Neural cell (in vitro differentiated cells): ENCODE results near the gene MEA1. TPM values are rescaled to one million over a fixed set of nuclear protein-coding genes. Genes with fewer than 3 reads are reported as not detected.

Experiments
- H2AFZ ChIP-seq: fragments of 200-600, 300-800 bp; sonication (generic), shearing (Covaris generic); 2 replicates; pipeline ENCODE4 v1.6.0; 2014; ENCODE audit warnings: low read depth, mild to moderate bottlenecking, antibody characterized with exemption, low read length, moderate library complexity
- H3F3A ChIP-seq: fragments of 200-600 bp; shearing (Covaris generic); 2 replicates; pipeline ENCODE4 v1.6.1; 2016; ENCODE audit warnings: mild to moderate bottlenecking, moderate library complexity, mixed read lengths, antibody characterized with exemption, low read length; ENCODE audit not compliant: insufficient read depth, poor library complexity, severe bottlenecking
- H3K27ac ChIP-seq: fragments of 200-600, 300-800 bp; sonication (generic), shearing (Covaris generic); 2 replicates; pipeline ENCODE4 v1.5.1; 2014; ENCODE audit warnings: mild to moderate bottlenecking, low read length, moderate library complexity
- H3K27me3 ChIP-seq: fragments of 300-800, 200-600 bp; sonication (generic), shearing (Covaris generic); 2 replicates; pipeline ENCODE4 v1.6.0; 2014; ENCODE audit warnings: mild to moderate bottlenecking, low read depth, low read length, moderate library complexity; ENCODE audit not compliant: insufficient read depth
- H3K36me3 ChIP-seq: fragments of 300-800, 200-600 bp; sonication (generic), shearing (Covaris generic); 2 replicates; pipeline ENCODE4 v1.5.1; 2014; ENCODE audit warnings: mild to moderate bottlenecking, antibody characterized with exemption, low read length, moderate library complexity; ENCODE audit not compliant: insufficient read depth
- H3K4me2 ChIP-seq: fragments of 300-800, 200-600 bp; sonication (generic), shearing (Covaris generic); 2 replicates; pipeline ENCODE4 v1.6.0; 2014; ENCODE audit warnings: mild to moderate bottlenecking, low read length
- H3K4me3 ChIP-seq: fragments of 300-800, 200-600 bp; sonication (generic), shearing (Covaris generic); 2 replicates; pipeline ENCODE4 v1.5.1; 2014; ENCODE audit warnings: mild to moderate bottlenecking, low read length, moderate library complexity
- H3K79me2 ChIP-seq: fragments of 200-600 bp; shearing (Covaris generic); replicated peaks from 2 replicates; pipeline ENCODE4 v1.6.0; 2014; ENCODE audit warnings: mild to moderate bottlenecking, low read length, moderate library complexity; ENCODE audit not compliant: insufficient read depth
- H3K9ac ChIP-seq: fragments of 300-800, 200-600 bp; sonication (generic), shearing (Covaris generic); 2 replicates; pipeline ENCODE4 v1.6.1; 2016; ENCODE audit warnings: mild to moderate bottlenecking, low read length, mixed read lengths
- H3K9me2 ChIP-seq: fragments of 200-600 bp; shearing (Covaris generic); 2 replicates; pipeline ENCODE4 v1.6.1; 2016; ENCODE audit warnings: mild to moderate bottlenecking, low read length, mixed read lengths; ENCODE audit not compliant: insufficient read depth
- H3K9me3 ChIP-seq: fragments of 200-600, 300-800 bp; sonication (generic), shearing (Covaris generic); 2 replicates; pipeline ENCODE4 v1.6.1; 2016; ENCODE audit warnings: mild to moderate bottlenecking, mixed run types, low read length, moderate library complexity, mixed read lengths
- H4K20me1 ChIP-seq: fragments of 200-600 bp; shearing (Covaris generic); 2 replicates; pipeline ENCODE4 v1.6.1; 2016; ENCODE audit warnings: mild to moderate bottlenecking, mixed run types; ENCODE audit not compliant: insufficient read depth
- EP300 ChIP-seq: fragments of 450-650 bp; conservative IDR thresholded peaks from 2 replicates; pipeline ENCODE4 v1.6.1; 2014; ENCODE audit warnings: antibody characterized with exemption, mild to moderate bottlenecking, moderate library complexity; ENCODE audit not compliant: poor library complexity, severe bottlenecking
- EZH2 ChIP-seq: fragments of 200-600, 300-800 bp; shearing (Covaris generic), sonication (generic); IDR thresholded peaks from 2 replicates; pipeline ENCODE4 v1.6.1; 2014; ENCODE audit warnings: antibody characterized with exemption, low read length, borderline replicate concordance, mild to moderate bottlenecking; ENCODE audit not compliant: insufficient read depth, poor library complexity, severe bottlenecking
- MXI1 ChIP-seq: fragments of 450-650 bp; conservative IDR thresholded peaks from 2 replicates; pipeline ENCODE4 v1.6.1; 2014; ENCODE audit warnings: antibody characterized with exemption, mild to moderate bottlenecking; ENCODE audit not compliant: poor library complexity, severe bottlenecking
- POLR2AphosphoS5 ChIP-seq: IDR thresholded peaks from 2 replicates; pipeline ENCODE4 v1.6.1; 2012
- RAD21 ChIP-seq: fragments of 450-650 bp; conservative IDR thresholded peaks from 2 replicates; pipeline ENCODE4 v1.6.1; 2014; ENCODE audit warnings: antibody characterized with exemption, mild to moderate bottlenecking, moderate library complexity
- SMC3 ChIP-seq: fragments of 450-650 bp; conservative IDR thresholded peaks from 2 replicates; pipeline ENCODE4 v1.6.1; 2014; ENCODE audit warnings: antibody characterized with exemption, mild to moderate bottlenecking, moderate library complexity; ENCODE audit not compliant: poor library complexity
- TAF1 ChIP-seq: IDR thresholded peaks from 2 replicates; pipeline ENCODE4 v1.6.1; 2012; ENCODE audit warnings: low read depth
- polyA plus RNA-seq: library from polyadenylated mRNA; depleted of rRNA; stranded (reverse); fragments of >200 nt; gene quantifications from 2 replicates; pipeline ENCODE4 v1.2.3, GENCODE V29; 2014
- TF ChIP-seq, protein P1 (sequence below): fragments of 450-650 bp; IDR thresholded peaks from 2 replicates; pipeline ENCODE4 v1.5.1; 2014; ENCODE audit warnings: antibody characterized with exemption, mild to moderate bottlenecking, moderate library complexity; ENCODE audit not compliant: poor library complexity, severe bottlenecking
- TF ChIP-seq, protein P2 (sequence below): IDR thresholded peaks from 2 replicates; pipeline ENCODE4 v1.6.1; 2012; ENCODE audit warnings: borderline replicate concordance

Gene MEA1
- polyA plus RNA-seq, 1 donor from 2014 or later, result 119 TPM

DNA sequence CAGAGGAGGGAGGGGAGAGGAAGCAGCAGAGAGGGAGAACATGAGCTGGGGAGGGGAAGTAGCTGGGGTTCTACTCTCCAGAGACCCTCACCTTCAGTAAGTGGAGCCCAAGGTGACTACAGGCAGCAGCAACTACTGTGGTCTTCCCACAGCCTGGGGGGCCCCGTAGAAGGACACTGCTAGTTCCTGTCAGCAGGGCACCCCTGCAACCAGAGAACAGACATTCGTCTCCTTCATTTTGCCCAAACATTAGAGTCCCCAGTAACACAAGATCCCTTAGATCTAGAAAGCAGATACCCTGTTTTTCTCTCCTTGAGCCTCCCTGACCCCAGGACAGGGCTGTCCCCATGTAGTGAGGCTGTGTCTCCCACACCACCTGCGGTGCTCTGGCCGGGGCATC is 45.0 kb downstream of the MEA1 start:
- H3K79me2 ChIP-seq, result no peaks in the 10 kb centered on the region
- no peaks in the 10 kb centered on the region for H4K20me1 ChIP-seq
- no peaks in the 10 kb centered on the region for H3F3A ChIP-seq
- H3K4me2 ChIP-seq, result no peak overlapping the region
- H3K27me3 ChIP-seq, result no peaks in the 10 kb centered on the region
- no peak overlapping the region for H3K4me3 ChIP-seq
- no peak overlapping the region for H2AFZ ChIP-seq
- no peaks in the 10 kb centered on the region for H3K9me3 ChIP-seq
- TF ChIP-seq, protein P1, sequence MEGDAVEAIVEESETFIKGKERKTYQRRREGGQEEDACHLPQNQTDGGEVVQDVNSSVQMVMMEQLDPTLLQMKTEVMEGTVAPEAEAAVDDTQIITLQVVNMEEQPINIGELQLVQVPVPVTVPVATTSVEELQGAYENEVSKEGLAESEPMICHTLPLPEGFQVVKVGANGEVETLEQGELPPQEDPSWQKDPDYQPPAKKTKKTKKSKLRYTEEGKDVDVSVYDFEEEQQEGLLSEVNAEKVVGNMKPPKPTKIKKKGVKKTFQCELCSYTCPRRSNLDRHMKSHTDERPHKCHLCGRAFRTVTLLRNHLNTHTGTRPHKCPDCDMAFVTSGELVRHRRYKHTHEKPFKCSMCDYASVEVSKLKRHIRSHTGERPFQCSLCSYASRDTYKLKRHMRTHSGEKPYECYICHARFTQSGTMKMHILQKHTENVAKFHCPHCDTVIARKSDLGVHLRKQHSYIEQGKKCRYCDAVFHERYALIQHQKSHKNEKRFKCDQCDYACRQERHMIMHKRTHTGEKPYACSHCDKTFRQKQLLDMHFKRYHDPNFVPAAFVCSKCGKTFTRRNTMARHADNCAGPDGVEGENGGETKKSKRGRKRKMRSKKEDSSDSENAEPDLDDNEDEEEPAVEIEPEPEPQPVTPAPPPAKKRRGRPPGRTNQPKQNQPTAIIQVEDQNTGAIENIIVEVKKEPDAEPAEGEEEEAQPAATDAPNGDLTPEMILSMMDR, result no peak
- TF ChIP-seq POLR2AphosphoS5 (no peak), EZH2 (no peak), SMC3 (no peak), EP300 (no peak), MXI1 (no peak), TAF1 (no peak), RAD21 (no peak)
- TF ChIP-seq, protein P2, sequence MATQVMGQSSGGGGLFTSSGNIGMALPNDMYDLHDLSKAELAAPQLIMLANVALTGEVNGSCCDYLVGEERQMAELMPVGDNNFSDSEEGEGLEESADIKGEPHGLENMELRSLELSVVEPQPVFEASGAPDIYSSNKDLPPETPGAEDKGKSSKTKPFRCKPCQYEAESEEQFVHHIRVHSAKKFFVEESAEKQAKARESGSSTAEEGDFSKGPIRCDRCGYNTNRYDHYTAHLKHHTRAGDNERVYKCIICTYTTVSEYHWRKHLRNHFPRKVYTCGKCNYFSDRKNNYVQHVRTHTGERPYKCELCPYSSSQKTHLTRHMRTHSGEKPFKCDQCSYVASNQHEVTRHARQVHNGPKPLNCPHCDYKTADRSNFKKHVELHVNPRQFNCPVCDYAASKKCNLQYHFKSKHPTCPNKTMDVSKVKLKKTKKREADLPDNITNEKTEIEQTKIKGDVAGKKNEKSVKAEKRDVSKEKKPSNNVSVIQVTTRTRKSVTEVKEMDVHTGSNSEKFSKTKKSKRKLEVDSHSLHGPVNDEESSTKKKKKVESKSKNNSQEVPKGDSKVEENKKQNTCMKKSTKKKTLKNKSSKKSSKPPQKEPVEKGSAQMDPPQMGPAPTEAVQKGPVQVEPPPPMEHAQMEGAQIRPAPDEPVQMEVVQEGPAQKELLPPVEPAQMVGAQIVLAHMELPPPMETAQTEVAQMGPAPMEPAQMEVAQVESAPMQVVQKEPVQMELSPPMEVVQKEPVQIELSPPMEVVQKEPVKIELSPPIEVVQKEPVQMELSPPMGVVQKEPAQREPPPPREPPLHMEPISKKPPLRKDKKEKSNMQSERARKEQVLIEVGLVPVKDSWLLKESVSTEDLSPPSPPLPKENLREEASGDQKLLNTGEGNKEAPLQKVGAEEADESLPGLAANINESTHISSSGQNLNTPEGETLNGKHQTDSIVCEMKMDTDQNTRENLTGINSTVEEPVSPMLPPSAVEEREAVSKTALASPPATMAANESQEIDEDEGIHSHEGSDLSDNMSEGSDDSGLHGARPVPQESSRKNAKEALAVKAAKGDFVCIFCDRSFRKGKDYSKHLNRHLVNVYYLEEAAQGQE, result no peak
- no peaks in the 10 kb centered on the region for H3K9me2 ChIP-seq
- H3K27ac ChIP-seq, result no peak overlapping the region
- no peak overlapping the region for H3K9ac ChIP-seq
- H3K36me3 ChIP-seq, result no peaks in the 10 kb centered on the region

DNA sequence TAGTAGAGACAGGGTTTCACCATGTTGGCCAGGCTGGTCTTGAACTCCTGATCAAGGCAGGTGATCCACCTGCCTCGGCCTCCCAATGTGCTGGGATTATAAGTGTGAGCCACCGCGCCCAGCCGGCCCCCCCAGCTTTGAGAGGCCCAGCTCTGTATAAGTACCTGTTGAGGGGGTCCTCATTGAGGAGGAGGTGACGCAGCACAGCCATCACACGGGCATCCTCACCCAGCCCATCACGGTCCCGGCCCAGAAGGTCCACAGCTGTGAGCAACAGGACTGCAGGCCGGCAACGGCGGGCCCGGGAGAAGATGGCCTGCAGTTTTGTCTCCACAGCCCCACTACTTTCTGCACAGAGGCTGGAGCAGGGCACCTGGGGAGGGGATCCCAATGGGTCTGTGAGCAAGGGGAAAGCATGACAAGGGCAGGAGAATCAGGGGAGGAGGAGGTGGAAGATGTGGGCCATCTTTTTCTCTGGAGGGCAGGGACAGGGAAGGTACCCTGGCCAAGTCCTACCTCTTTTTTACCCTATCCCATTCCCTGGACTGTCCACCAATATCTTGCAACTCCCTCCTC is 45.5 kb downstream of the MEA1 start:
- Histone ChIP-seq H3K36me3 (no peaks in the 10 kb centered on the region), H2AFZ (no peak overlapping the region)
- no peak for TF ChIP-seq EZH2
- TF ChIP-seq, protein P2, result no peak
- TF ChIP-seq POLR2AphosphoS5, result no peak
- TF ChIP-seq MXI1, result no peak
- TF ChIP-seq, protein P1, result no peak
- TF ChIP-seq EP300, result no peak
- no peak for TF ChIP-seq RAD21
- TF ChIP-seq TAF1, result no peak
- TF ChIP-seq SMC3, result no peak

More for the DNA sequence above, 45.5 kb downstream of the MEA1 start:
- Histone ChIP-seq H3K27me3 (no peaks in the 10 kb centered on the region), H3K9me3 (no peaks in the 10 kb centered on the region), H3F3A (no peaks in the 10 kb centered on the region), H3K9ac (no peak overlapping the region), H3K4me2 (no peak overlapping the region), H3K4me3 (no peak overlapping the region), H3K27ac (no peak overlapping the region), H3K9me2 (no peaks in the 10 kb centered on the region), H3K79me2 (no peaks in the 10 kb centered on the region), H4K20me1 (no peaks in the 10 kb centered on the region)
